Measurements from ENCODE around the gene DMBT1. TPM values are rescaled to one million over a fixed set of nuclear protein-coding genes. Genes with fewer than 3 reads are reported as not detected.

The DMBT1 gene
- total RNA-seq, 1 donor: not detected

GRCh38 chr10:122672655-122673054, 112.1 kb downstream of the DMBT1 start:
- no peak overlapping the region for H3K4me3 ChIP-seq (ENCODE audit: low read depth, low read length)
- TF ChIP-seq CTCF (IDR thresholded peaks at IDR 0.05; ENCODE audit: insufficient read depth, low read depth, low read length): no peak
- DNase-seq (ENCODE audit: low read depth): no peak

DNA sequence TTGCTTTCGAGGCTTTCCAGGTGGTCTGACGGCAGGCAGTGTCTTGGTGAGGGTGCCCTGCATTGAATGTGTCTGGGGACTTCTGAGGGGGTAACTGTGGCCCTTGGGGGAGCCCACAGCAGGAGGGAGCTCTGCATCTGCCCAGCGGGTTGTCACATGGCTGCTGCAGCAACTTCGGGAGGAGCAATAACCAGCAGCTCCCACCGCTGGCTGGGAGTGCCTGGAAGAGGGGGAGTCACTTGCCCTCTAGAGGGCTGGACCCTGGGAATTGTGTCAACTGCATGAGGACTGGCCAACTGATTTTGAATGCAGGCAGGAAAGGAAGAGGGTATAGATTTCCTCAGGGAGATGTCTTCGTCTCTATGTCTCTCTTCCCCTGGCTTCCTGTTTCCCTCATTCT, 112.7 kb downstream of the DMBT1 start:
- H3K4me3 ChIP-seq (ENCODE audit: low read depth, low read length): no peak overlapping the region
- no peak for DNase-seq (ENCODE audit: low read depth)
- no peak for TF ChIP-seq CTCF (IDR thresholded peaks at IDR 0.05; ENCODE audit: insufficient read depth, low read depth, low read length)

DNA sequence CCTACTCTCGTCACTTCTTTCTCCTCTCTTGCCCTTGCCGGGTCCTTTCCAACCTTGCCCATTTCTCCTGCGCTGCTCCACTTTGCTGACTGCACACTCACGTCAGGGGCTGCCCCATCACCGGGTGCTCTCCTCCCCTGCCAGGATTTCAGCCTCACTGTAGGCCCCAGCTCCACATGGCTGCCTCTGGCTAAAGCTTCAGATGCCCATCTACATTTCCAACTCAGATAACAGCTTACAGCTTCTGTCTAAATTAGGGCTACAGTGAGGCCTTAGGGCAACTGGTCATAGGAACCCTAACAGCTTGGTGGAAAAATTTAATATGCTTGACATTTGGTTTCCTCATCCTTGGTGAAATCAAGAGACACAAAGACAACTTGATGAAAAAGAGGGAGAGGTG, 113.2 kb downstream of the DMBT1 start:
- no peak for DNase-seq (ENCODE audit: low read depth)
- no peak for TF ChIP-seq CTCF (IDR thresholded peaks at IDR 0.05; ENCODE audit: insufficient read depth, low read depth, low read length)
- H3K4me3 ChIP-seq (ENCODE audit: low read depth, low read length): no peak overlapping the region

DNA sequence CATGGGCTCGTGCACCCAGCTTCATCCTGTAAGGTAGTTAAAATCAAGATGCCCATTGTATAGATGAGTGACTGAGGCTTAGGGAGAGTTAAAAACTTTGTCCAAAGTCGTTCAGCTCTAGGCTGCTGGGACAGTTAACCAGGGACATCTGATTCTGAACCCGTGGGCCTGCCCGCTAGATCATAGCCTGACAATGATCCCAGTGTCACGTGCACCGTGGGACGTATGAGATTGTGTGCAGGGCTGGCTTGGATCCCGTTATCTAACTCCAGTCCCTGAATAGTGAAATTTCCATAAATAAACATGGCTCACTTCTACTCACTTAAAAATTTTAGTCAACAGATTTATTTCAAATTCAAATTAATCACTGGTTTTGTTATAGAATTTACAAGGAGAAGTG, 114.2 kb downstream of the DMBT1 start:
- no peak for TF ChIP-seq CTCF (IDR thresholded peaks at IDR 0.05; ENCODE audit: insufficient read depth, low read depth, low read length)

DNA sequence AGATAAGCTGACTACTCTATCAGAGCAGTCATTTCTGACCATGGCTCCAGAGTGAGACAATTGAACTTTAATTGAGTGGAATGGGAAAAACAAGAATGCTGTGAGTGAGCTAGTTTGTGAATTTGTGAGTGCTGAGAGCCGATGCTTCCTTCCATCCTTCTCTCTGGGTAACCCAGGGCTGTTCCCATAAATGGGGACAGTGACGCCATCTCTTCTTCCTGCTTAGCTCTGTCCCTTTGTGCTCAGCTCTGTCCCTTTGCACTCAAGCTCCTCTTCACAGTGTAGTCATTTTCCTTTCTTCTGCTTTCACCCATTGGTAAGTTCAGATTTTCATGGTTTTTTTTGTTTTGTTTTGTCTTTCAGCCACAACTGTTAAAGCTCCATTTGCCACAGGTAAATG, 114.7 kb downstream of the DMBT1 start:
- H3K4me3 ChIP-seq (ENCODE audit: low read depth, low read length): no peak overlapping the region
- DNase-seq (ENCODE audit: low read depth): no peak
- no peak for TF ChIP-seq CTCF (IDR thresholded peaks at IDR 0.05; ENCODE audit: insufficient read depth, low read depth, low read length)

More for the DNA sequence above, 114.2 kb downstream of the DMBT1 start:
- DNase-seq (ENCODE audit: low read depth): no peak
- no peak overlapping the region for H3K4me3 ChIP-seq (ENCODE audit: low read depth, low read length)

DNA sequence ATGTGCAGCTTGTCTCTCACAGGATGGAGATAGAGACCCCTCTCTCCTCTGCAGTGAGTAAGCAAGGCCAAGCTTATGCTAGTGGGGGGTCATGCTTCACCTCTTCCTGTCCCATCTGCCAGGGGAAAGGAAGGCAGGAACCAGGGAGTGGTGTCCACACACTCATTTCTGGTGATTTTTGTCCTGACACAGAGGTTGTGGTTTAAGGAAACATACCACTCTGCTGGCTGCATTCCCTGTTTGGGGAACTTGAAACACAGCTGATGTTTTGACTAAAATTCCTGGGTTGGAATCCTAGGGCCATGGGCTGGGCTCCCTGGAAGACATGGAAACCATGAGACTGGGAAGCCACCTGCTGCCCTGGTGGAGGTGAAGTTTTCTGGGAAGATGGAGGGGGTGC, 117.7 kb downstream of the DMBT1 start:
- TF ChIP-seq CTCF (IDR thresholded peaks at IDR 0.05; ENCODE audit: insufficient read depth, low read depth, low read length): no peak
- no peak for DNase-seq (ENCODE audit: low read depth)
- no peak overlapping the region for H3K4me3 ChIP-seq (ENCODE audit: low read depth, low read length)

- no peak for DNase-seq (ENCODE audit: low read depth)
- no peak overlapping the region for H3K4me3 ChIP-seq (ENCODE audit: low read depth, low read length)
- TF ChIP-seq CTCF (IDR thresholded peaks at IDR 0.05; ENCODE audit: insufficient read depth, low read depth, low read length): no peak
Observed at GRCh38 chr10:122682522-122682921, 122.0 kb downstream of the DMBT1 start.
